Astrocyte of the hippocampus (primary cell): ENCODE data around the gene CYFIP1.

ENCODE experiments used
- DNase-seq: peaks from one replicate; pipeline ENCODE4 v3.0.0; 2011; ENCODE audit warnings: low read depth, low spot score

CYFIP1 gene

GRCh38 chr15:22890296-22890695 lies 89.9 kb downstream of the CYFIP1 start:
- no peak for DNase-seq

DNA sequence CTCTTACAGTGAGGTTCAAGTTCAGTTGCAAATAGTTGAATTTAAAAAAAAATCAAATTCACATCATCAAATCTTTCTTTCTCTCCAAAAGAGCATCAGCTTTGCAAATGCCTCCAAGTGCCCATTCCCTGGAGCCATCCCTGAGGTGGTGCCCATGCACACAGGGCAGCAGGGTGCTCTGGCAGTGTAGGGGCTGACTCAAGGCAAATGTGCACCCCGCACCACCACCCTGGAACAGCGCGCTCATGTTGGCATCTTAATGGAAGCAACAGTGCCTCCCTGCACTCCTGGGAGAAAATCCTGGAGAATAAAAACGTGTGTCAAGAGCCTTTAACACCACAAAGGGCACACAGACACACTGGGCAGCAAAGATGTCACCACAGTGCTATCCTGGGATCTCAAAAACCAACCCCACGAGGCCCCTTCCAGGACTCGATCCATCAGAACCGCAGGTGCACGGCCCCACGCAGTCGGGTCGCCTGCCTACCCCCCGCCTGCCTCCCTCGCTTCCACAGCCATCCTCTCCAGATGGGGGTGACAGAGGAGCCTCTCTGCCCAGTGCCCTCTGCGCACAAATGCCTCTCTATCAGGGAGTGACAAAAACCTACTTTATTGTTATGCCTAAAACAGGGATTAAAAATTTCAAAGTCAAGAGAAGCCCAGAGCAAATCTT lies 90.9 kb downstream of the CYFIP1 start:
- DNase-seq: no peak

- DNase-seq: peak; percentile 80
Measured at GRCh38 chr15:22888120-22888859, 91.9 kb downstream of the CYFIP1 start.

GRCh38 chr15:22887157-22887951 lies 92.8 kb downstream of the CYFIP1 start:
- DNase-seq: peak; percentile 55

- DNase-seq: no peak
Measured at GRCh38 chr15:22885120-22885519, 95.0 kb downstream of the CYFIP1 start.

- DNase-seq: no peak
Measured at GRCh38 chr15:22884344-22884743, 95.8 kb downstream of the CYFIP1 start.

GRCh38 chr15:22883196-22883595 lies 97.0 kb downstream of the CYFIP1 start:
- DNase-seq: no peak

- DNase-seq: no peak
Measured at GRCh38 chr15:22881739-22882440, 98.3 kb downstream of the CYFIP1 start.

DNA sequence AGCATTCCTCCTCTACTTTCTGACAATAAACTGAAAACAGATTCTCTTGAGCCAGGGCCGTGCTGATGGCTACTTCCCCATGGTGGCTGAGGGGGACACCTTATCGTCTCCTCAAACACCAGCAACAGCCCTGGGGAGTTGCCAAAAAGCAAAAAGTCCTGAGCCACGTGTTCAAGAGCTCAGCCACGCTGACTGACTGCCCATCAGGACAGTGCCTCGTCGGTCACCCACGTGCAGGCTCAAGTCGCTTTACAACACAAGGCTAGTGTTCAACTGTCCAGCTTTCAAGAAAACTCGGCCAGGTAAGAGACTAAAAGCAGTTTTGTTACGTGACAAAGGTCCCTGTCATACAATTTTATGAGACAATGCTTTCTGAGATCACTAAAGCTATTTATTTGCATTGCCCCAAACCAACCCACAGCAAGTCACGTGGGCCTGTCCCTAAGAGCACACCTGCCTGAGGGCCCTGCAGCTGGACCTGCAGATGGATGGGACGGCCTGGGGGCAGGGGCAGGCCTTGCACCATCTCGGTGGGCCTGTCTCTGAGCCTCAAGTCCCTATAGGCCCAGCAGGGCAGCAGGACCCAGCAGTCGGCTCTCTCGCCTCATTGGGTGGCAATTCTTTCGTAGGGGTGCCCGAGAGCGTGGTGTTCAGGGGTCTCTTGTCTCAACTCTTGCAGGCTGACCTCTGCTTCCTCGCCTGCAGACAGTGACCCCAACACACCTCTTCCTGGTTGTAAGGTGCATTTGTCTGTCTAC lies 99.0 kb downstream of the CYFIP1 start:
- DNase-seq: no peak

GRCh38 chr15:22880068-22880980 lies 99.8 kb downstream of the CYFIP1 start:
- no peak for DNase-seq

- no peak for DNase-seq
Measured at GRCh38 chr15:22878103-22878502, 102.1 kb downstream of the CYFIP1 start.

DNA sequence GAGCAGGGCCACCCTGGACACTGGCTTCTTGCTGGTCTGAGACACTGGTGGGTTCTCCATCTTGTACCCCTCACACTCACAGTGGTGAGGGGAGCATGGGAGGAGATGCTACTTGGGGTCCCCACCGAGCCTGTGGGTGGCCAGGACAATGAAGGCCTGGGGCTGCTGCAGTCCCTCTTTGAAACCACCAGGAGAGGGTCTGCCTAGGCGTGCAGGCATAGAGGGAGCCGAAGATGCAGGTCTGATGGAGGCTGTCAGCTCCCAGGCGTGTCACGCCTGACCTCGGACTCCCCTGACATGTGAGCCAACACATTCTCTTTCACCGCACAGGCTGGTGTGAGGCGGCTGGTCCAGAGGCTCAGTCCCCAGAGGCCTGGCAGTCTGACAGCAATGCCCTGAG lies 102.6 kb downstream of the CYFIP1 start:
- DNase-seq: no peak

DNA sequence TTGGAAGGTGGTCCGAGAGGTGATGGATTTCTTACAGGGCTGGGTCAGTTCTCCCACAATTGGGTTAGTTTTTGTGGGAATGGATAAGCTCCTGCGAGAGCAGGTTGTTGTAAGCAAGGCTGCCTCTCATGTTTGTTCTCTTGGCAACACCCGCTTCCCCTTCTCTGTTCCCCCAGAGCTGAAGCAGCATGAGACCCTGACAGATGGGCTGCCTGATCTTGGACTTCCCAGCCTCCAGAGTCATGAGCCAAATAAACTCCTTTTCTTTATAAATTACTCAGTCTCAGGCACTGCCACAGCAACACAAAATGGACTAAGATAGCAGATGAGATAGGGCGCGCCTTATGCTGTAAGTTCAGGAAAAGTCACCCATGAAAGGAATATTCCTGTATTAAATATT lies 103.1 kb downstream of the CYFIP1 start:
- DNase-seq: no peak

DNA sequence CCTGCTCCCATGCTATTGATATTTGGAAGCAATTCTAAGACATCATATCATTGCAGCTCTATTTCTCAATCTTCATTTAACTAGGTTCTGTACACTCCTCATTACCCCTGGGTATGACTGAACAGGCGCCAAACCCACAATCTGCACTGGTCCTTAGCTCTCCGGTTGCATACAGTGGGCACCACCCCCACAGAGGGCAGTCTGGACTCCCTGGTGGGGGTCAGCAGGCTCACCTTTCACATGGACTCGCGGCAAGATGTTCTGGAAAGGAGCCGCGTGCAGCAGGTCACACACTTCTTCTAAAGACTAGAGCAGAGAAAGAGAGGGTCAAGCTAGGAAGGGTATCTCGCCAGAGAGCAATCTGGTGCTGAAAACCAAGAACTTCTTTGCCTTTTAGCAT lies 105.2 kb downstream of the CYFIP1 start:
- no peak for DNase-seq

- DNase-seq: no peak
Measured at GRCh38 chr15:22874256-22874655, 105.9 kb downstream of the CYFIP1 start.

GRCh38 chr15:22873841-22874240 lies 106.3 kb downstream of the CYFIP1 start:
- DNase-seq: no peak

DNA sequence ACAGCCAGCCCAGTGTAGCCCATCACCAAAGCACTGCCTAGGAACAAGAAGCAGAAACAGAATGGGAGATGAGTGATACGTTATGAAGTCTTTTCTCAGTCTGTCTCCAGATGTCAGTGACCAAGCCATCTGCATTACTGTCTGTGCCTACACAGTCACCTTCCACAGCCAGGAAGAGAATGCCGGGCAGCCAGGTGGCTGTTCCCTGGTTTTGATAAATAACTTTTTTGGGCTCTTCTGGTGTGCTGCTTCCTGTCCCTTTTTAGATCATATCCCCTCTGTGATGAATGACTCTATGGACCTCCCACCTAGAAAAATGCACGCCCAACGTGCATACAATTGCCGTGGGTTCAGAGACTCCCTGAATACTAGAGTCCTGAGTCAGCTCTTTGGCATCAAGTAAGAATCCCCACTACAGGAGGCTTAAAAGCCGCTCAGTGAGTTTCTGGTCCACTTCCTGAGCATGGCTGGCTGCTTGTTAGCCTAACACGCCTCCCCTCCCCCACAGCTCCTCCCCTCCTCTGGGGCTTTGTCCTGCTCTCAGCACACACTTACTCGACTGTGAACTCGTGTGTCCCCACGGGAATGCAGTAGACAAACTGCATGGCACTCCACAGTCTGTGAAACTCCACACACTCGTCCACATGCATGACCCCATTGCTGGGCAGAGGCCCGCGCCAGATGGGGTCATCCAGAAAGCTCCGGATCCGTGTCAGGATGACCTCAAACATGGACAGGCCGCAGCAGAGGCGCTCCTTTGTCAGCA lies 107.0 kb downstream of the CYFIP1 start:
- DNase-seq: peak; percentile 95

DNA sequence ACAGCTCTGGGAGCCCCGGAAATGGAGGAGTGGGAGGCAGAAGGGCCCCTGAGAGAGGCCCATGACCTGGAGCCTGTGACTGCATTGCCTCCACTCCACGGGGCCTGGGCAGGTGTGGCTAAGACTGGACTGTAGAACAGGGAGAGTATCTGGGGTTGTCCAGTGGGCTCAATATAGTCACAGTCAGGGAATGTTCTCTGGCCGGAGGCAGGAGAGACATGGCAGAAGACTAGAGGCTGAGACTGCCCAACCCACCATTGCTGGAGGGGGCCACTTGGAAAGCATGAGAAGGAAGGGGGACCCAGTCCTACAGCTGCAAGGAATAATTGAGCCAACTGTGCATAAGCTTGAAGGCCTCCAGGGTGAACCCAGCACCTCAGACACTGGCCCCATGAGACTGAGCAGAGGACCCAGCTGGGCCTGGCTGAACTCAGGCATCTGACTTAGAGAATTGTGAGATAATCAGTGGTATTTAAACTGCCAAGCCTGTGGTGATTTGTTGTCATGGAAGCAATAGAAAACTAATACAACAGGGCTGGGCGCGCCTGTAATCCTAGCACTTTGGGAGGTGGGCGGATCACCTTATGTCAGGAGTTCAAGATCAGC lies 108.6 kb downstream of the CYFIP1 start:
- DNase-seq: no peak

DNA sequence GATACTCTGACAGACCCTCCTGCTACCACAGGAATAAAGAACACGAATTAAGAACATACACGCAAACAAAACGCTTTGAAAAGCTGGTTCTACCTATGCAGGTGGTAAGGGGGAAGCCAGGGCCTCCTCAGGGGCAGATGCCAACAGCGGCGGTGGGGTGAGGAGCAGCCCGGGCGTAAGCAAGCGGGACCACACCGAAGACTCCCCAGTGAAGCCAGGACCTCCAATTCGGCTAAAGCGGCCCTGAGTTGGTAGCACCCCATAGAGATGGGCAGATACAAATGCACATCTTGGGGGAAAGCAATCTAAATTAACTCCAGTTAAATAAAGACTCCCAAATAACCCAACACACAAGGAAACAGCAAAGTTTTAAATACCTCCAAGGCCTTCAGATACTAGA lies 109.3 kb downstream of the CYFIP1 start:
- no peak for DNase-seq
